OCI-LY1 (cell line): ENCODE measurements around the gene FXYD4.
"Not testable (repeated sequence)": the region's sequence is repeated elsewhere in the genome, so short reads cannot be mapped to it uniquely, and the experiment has no call there.

Source experiments
- H2AFZ ChIP-seq: fragments of 200-600 bp; sonication (generic), shearing (Covaris generic); 2 replicates; pipeline ENCODE4 v1.6.0; 2014; ENCODE audit warnings: antibody characterized with exemption, mild to moderate bottlenecking, low read length
- H3F3A ChIP-seq: fragments of 200-600 bp; sonication (generic), shearing (Covaris generic); 2 replicates; pipeline ENCODE4 v1.6.0; 2014; ENCODE audit warnings: mild to moderate bottlenecking, antibody characterized with exemption, low read length, moderate library complexity; ENCODE audit not compliant: insufficient read depth
- H3K27ac ChIP-seq: fragments of 200-600 bp; sonication (generic); 2 replicates; pipeline ENCODE4 v1.5.1; 2014; ENCODE audit warnings: low read length, mixed run types, mild to moderate bottlenecking, low read depth; ENCODE audit not compliant: poor library complexity, severe bottlenecking
- H3K27me3 ChIP-seq: fragments of 200-600 bp; sonication (generic); 2 replicates; pipeline ENCODE4 v1.6.0; 2014; ENCODE audit warnings: antibody characterized with exemption, mild to moderate bottlenecking, low read length, moderate library complexity; ENCODE audit not compliant: insufficient read depth
- H3K36me3 ChIP-seq: fragments of 200-600 bp; sonication (generic); 2 replicates; pipeline ENCODE4 v1.6.1; 2014; ENCODE audit warnings: mild to moderate bottlenecking, antibody characterized with exemption, low read length, moderate library complexity, mixed read lengths; ENCODE audit not compliant: insufficient read depth
- H3K4me1 ChIP-seq: fragments of 200-600 bp; sonication (generic); 2 replicates; pipeline ENCODE4 v1.5.1; 2014; ENCODE audit warnings: mild to moderate bottlenecking, low read length, moderate library complexity; ENCODE audit not compliant: insufficient read depth, severe bottlenecking
- H3K4me2 ChIP-seq: fragments of 200-600 bp; sonication (generic), shearing (Covaris generic); 2 replicates; pipeline ENCODE4 v1.6.1; 2014; ENCODE audit warnings: low read length
- H3K4me3 ChIP-seq: fragments of 200-600 bp; sonication (generic); 2 replicates; pipeline ENCODE4 v1.5.1; 2014; ENCODE audit warnings: low read length, low read depth, mild to moderate bottlenecking, mixed read lengths; ENCODE audit not compliant: poor library complexity, severe bottlenecking
- H3K79me2 ChIP-seq: fragments of 200-600 bp; shearing (Covaris generic); 2 replicates; pipeline ENCODE4 v1.6.1; 2016; ENCODE audit warnings: mixed run types, low read length, mixed read lengths; ENCODE audit not compliant: insufficient read depth
- H3K9ac ChIP-seq: fragments of 200-600 bp; sonication (generic), shearing (Covaris generic); 2 replicates; pipeline ENCODE4 v1.6.1; 2014; ENCODE audit warnings: mild to moderate bottlenecking, low read length, mixed read lengths
- H3K9me2 ChIP-seq: fragments of 200-600 bp; sonication (generic), shearing (Covaris generic); 2 replicates; pipeline ENCODE4 v1.6.1; 2014; ENCODE audit warnings: low read depth, mild to moderate bottlenecking, low read length, mixed read lengths
- H3K9me3 ChIP-seq: fragments of 200-600 bp; shearing (Covaris generic); 2 replicates; pipeline ENCODE4 v1.6.1; 2014; ENCODE audit warnings: low read length, mixed read lengths
- H4K20me1 ChIP-seq: fragments of 200-600 bp; sonication (generic), shearing (Covaris generic); 2 replicates; pipeline ENCODE4 v1.6.0; 2016; ENCODE audit warnings: mild to moderate bottlenecking, low read length; ENCODE audit not compliant: insufficient read depth
- CTCF ChIP-seq: fragments of 200-600 bp; sonication (generic), shearing (Covaris generic); IDR thresholded peaks from 2 replicates; pipeline ENCODE4 v1.5.1; 2017; ENCODE audit warnings: mild to moderate bottlenecking, antibody characterized with exemption, low read length, moderate library complexity, mixed read lengths
- EZH2 ChIP-seq: fragments of 200-600 bp; sonication (generic), shearing (Covaris generic); IDR thresholded peaks from 2 replicates; pipeline ENCODE4 v1.8.0; 2017; ENCODE audit warnings: borderline replicate concordance, mixed run types, mild to moderate bottlenecking, antibody characterized with exemption, low read length, moderate library complexity, mixed read lengths

Gene FXYD4

GRCh38 chr10:43390759-43391158, 19.3 kb downstream of the FXYD4 start:
- Histone ChIP-seq H3K4me1 (peaks cover 19% of the 10 kb centered on the region), H3K4me3 (no peak overlapping the region), H3K27ac (no peak overlapping the region), H3K4me2 (no peak overlapping the region), H2AFZ (no peak overlapping the region), H4K20me1 (peaks cover 12% of the 10 kb centered on the region; the same call in 1 of the 2 replicates), H3K36me3 (peaks cover 100% of the 10 kb centered on the region), H3K79me2 (peaks cover 23% of the 10 kb centered on the region), H3K9ac (no peak overlapping the region), H3F3A (no peaks in the 10 kb centered on the region; the same call in 1 of the 2 replicates), H3K9me2 (no peaks in the 10 kb centered on the region), H3K27me3 (no peaks in the 10 kb centered on the region), H3K9me3 (no peaks in the 10 kb centered on the region)
- no peak for TF ChIP-seq EZH2
- TF ChIP-seq CTCF, result peak; percentile 42

- no peaks in the 10 kb centered on the region for H3K9me2 ChIP-seq
- H3K27me3 ChIP-seq, result no peaks in the 10 kb centered on the region
- H3K4me1 ChIP-seq, result peaks cover 20% of the 10 kb centered on the region
- no peaks in the 10 kb centered on the region for H3F3A ChIP-seq
- no peak overlapping the region for H3K4me3 ChIP-seq
- no peak overlapping the region for H3K4me2 ChIP-seq
- H3K79me2 ChIP-seq, result peaks cover 30% of the 10 kb centered on the region
- no peak overlapping the region for H3K9ac ChIP-seq
- peaks cover 12% of the 10 kb centered on the region; the same call in 1 of the 2 replicates for H4K20me1 ChIP-seq
- peaks cover 100% of the 10 kb centered on the region for H3K36me3 ChIP-seq
- TF ChIP-seq CTCF (no peak), EZH2 (no peak)
- H3K9me3 ChIP-seq, result no peaks in the 10 kb centered on the region
- no peak overlapping the region for H2AFZ ChIP-seq
- H3K27ac ChIP-seq, result no peak overlapping the region
Measured at GRCh38 chr10:43391496-43391895, 20.1 kb downstream of the FXYD4 start.

- Histone ChIP-seq H3K27ac (no peak overlapping the region), H3K9me3 (no peaks in the 10 kb centered on the region), H3K27me3 (no peaks in the 10 kb centered on the region), H3K4me2 (no peak overlapping the region), H4K20me1 (peaks cover 12% of the 10 kb centered on the region; the same call in 1 of the 2 replicates), H3K4me1 (peaks cover 24% of the 10 kb centered on the region), H3K9ac (no peak overlapping the region), H3K9me2 (no peaks in the 10 kb centered on the region), H3K4me3 (no peak overlapping the region), H3K79me2 (peaks cover 36% of the 10 kb centered on the region), H2AFZ (no peak overlapping the region), H3F3A (no peaks in the 10 kb centered on the region), H3K36me3 (peaks cover 88% of the 10 kb centered on the region)
- no peak for TF ChIP-seq EZH2
- no peak for TF ChIP-seq CTCF
Measured at GRCh38 chr10:43392748-43393147, 21.3 kb downstream of the FXYD4 start.

GRCh38 chr10:43393186-43393585, 21.8 kb downstream of the FXYD4 start:
- H3K4me1 ChIP-seq, result peaks cover 28% of the 10 kb centered on the region
- H3K36me3 ChIP-seq, result peaks cover 83% of the 10 kb centered on the region
- not testable (repeated sequence) for H3K4me2 ChIP-seq, H3K27ac ChIP-seq, H3K27me3 ChIP-seq, H2AFZ ChIP-seq, H3K9me2 ChIP-seq, H3F3A ChIP-seq, H3K9ac ChIP-seq, H3K4me3 ChIP-seq, H3K9me3 ChIP-seq
- H4K20me1 ChIP-seq, result peaks cover 12% of the 10 kb centered on the region; the same call in 1 of the 2 replicates
- peaks cover 40% of the 10 kb centered on the region for H3K79me2 ChIP-seq
